ENCODE data around the gene FAM107B.
A peak's percentile ranks its signal among the peaks of the same experiment; 100 is the strongest.

FAM107B gene

DNA sequence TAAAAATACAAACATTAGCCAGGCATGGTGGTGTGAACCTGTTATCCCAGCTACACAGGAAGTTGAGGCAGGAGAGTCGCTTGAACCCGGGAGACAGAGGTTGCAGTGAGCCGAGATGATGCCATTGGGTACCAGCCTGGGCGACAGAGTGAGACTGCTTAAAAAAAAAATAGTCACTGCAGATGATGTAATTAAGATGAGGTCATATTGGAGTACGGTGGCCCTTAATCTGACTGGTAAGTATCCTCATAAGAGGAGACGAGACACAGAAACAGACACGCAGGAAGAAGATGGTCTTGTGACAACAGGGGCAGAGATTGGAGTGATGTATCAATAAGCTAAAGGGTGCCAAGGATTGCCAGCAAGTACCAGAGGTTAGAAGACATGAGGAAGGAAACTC is 156.0 kb downstream of the FAM107B start:
- DNase-seq, result no peak

- no peak for DNase-seq
Measured at GRCh38 chr10:14617852-14618251, 156.8 kb downstream of the FAM107B start.

DNA sequence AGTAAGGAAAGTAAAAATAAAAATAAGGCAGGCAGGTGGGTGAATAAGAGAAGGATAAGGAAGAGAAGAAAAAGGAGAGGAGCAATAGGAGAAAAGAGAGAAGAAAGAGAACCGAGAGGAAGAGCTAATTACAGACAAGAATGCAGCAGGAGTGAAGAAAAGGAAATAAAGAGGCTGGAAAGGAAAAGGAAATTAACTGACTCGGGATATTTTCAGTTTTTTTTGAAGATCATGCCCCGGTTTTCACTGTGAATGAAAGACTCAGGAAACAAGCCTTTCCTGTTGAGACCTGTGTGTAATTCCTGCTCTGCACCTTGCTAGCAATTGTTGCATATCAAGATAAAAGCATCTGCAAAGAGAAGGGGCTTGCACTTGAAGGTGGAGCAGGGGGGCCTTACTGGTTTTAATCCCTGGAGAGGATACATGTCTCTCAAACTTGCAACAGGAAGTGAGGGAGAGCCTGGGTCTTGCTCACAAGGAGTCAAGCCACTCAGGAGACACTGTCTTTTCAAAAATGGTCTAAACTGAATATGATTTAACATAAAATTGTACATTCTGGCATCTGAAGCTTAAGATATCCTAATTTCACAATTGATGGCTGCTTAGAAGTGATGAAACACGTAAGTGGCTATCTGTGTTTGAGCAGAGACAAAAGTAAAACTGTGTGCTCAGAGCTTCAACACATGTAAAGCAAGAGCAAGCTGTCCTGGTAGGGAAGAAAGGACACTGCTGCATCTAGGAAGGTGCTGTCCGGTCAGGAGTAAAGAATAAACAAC is 157.6 kb downstream of the FAM107B start:
- no peak for DNase-seq

DNA sequence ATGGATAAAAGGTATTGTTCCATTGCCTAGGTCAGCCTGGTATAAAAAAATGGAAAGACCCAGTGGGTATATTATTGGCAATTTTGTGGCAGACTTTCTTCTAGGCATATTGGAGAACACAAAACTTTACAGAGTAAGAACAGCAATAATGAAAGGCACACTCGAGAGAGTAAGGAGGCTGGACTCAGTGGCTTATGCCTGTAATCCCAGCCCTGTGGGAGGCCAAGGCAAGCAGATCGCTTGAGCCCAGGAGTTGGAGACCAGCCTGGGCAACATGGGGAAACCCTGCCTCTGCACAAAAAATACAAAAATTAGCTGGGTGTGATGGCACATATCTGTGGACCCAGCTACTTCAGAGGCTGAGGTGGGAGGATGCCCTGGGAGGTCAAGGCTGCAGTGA is 158.2 kb downstream of the FAM107B start:
- DNase-seq, result no peak

DNA sequence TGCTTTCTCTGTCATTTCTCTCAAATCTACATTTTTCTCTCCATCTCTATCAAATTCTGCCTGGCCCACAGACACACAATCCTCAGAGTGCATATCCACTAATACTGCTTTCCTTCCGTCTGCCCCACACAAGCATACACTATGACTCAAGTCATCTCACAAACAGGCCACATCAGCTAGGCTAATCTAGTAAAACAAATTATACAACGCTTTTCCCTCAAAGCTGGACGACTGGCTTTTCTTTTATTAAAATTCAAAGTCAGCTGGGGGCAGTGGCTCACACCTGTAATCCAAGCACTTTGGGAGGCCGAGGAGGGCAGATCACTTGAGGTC is 161.1 kb downstream of the FAM107B start:
- no peak for DNase-seq

- no peak for DNase-seq
Measured at GRCh38 chr10:14612873-14613587, 161.7 kb downstream of the FAM107B start.

GRCh38 chr10:14611968-14612693 is 162.6 kb downstream of the FAM107B start:
- no peak for DNase-seq

DNA sequence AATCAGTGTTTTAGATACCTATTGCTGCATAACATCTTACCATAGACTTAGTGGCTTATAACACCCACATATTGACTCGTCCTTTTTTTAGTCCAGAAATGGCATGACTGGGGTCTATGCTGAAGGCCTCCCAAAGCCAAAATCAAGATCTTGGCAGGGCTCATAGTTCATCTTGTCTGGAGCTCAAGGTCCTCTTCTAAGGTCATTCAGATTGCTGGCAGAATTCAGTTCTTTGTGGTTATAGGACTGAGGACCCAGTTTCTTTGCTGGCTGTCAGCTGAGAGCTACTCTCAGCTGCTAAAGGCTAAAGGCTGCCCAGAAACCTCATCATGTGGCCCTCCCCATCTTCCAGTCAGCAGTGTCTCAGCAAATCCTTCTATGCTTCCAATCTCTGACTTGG is 165.5 kb downstream of the FAM107B start:
- DNase-seq, result no peak

GRCh38 chr10:14608381-14609001 is 166.2 kb downstream of the FAM107B start:
- no peak for DNase-seq

GRCh38 chr10:14606633-14607032 is 168.1 kb downstream of the FAM107B start:
- no peak for DNase-seq

GRCh38 chr10:14605231-14605925 is 169.3 kb downstream of the FAM107B start:
- peak; percentile 41 for DNase-seq

DNA sequence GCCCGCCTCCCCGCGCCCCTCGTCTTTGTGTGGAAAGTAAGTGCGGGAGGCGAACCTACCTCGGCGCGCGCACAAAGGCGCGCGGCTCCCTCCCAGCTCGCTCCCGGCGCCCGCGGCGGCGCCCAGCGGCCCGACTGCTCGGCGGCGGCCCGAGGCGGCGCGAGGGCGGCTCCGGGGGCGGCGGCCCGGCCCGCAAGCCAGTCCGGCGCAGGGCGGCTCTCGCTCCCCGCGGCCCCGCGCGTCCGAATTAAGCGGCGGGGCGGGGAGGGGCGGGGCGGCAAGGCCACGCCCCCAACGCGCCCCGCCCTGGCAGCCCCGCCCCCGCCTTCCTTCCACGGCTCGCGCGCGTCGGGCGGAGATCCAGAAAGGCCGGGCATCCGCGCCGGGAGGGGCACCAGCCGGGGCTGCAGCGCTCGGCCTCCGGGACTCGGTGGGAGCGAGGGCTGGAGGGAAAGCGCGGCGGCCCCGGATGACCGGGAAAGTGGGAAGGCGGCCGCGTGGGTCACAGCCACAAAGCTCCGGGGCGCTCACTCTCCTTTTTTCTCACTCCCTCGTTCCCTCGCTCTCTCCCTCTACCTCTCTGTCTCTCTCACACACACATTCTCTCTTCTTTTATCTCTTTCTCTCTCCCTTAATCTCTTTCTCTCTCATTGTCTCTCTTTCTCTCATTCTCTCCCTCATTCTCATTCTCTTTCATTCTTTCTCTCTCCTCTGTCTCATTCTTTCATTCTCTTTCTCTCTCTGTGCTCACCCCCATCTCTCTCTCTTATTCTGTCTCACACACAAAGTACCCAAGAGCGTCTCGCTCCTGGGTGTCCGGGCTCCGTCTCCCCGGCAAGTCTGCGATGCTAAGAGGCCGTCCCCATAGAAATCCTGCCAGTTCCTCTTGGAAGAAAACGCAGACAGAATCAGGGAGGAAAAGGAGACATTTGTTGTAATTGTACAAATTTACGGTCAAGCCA is 170.2 kb downstream of the FAM107B start:
- DNase-seq, result peak; percentile 71

GRCh38 chr10:14603534-14604102 is 171.1 kb downstream of the FAM107B start:
- DNase-seq, result peak; percentile 27

DNA sequence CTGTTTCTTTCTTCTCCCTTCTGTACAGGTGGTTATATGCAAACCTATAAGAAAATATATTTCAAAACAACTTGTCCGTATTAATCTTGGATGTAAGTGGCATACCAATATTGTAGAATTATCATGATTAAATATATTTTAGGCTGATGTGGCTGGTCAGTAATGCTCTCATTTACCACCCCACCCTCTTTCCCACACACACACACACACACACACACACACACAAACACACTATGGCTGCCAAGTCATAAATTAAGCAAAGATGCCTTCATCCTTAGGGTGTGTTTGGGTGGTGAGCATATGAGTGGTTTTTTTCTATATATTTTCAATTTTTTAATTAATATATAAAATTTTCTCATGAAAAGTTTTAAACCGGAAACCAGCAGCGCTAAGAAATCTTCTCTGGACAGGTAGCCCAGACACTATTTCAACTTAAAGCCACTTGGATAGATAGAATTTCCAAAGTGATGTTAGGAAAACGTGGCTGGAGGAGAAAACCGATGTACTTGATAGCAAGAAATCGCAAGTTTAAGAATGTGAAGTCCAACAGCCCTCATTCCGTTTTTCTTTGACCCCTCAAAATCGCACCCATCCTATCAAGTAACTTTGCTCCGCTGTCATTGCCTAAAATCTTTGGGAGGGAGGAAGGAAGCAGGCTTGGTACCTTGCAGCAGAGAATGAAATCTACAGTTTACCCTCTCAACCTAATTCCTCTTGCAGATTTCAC is 171.7 kb downstream of the FAM107B start:
- DNase-seq, result no peak

DNA sequence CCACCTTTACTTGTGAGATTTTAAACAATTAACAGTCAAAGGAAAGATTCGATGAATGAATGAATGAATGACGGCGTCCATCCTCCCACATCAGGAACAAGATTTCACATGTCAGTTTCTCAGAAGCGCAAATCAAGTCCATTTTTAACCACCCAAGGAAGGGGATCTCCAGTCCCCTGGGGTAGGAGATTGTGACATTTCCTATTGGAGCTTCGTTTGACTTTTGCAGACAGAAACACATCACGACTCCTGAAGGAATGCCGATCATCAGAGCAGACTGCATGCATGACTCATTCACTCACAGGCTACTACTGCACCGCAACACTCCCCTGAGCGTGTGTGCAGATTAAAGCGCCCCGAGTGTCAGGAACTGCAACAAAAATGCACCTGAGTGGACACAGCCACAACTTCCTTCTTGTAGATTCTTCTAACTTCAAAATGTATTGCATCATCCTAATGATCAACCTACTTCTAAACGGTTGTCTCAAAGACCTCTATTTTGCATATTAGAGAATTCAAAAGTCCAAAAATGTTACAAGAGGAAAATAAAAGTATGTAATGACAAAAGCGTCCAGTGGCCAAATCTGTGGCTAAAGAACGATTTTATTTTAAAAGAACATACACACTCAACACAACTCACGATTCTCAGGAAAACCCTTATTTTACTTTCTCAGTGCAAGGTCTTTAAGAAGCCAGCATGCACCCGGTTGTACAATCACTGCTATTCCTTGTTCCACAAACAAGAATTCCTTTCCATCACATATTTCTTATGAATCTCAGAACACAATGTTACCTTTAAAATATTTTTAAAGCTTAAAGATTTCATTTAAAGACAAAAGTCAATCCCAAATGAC is 172.6 kb downstream of the FAM107B start:
- peak; percentile 52 for DNase-seq

DNA sequence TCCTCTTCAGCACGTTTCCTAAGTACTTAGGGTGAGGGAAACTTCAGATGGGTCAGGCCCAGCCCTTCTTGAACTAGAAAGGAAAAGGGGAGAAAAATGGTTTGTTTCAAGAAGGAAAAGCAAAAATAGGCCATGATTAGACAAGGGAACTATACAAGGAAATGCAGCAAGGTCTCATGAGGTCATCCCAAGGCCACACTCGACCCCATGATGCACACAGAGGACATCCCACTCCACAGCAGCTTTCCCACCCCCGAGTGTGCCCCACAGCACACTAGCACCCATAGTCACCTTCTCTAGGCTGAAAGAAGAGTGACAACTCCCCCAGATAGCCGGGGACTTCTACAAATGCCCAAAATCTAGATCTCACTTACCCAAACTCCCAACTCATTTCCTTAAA is 173.4 kb downstream of the FAM107B start:
- DNase-seq, result no peak

DNA sequence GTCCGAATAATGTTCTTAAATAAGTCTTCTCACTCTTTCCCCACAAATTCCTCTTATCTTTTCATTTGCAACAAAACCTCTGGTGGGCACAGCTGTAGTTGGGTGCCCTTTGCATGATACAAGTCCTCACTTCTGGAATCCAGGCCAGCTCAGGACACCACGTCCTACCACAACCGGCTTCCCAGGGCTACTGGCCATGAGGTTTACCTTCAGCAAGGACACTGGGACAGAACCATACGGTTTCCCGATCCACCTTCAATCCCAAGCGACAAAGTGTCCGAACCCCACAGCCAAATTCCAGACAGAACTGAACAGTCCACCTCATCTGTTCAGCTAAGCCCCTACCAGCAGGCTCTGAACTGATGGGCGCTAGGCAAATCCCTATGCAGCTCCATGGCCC is 174.6 kb downstream of the FAM107B start:
- DNase-seq, result no peak

- DNase-seq, result no peak
Measured at GRCh38 chr10:14598809-14599764, 175.6 kb downstream of the FAM107B start.

All from stimulated activated CD4-positive, alpha-beta T cell treated with anti-CD3 and anti-CD28 coated beads, Interleukin-4, amount 100 ng/mL, for 1 hour (primary cell).